HL-60/S4 treated with retinoic acid at 250 ng/mL for 4 days and 3 days (cell line): Measurements from ENCODE around the gene BAZ2B.
"Not testable (repeated sequence)": the region's sequence is repeated elsewhere in the genome, so short reads cannot be mapped to it uniquely, and the experiment has no call there.

Source experiments
- in situ Hi-C: fragments of 300-500 bp; cut with MboI; formaldehyde crosslinking; loops from 2 replicates; pipeline ENCODE4 v1.7.0; 2022; ENCODE audit warnings: low sequenced_read_pairs

BAZ2B gene

GRCh38 chr2:159616286-159616701 is at the start of gene BAZ2B:
Gene BAZ2B (minus strand): TSS chr2:159616548. CDS start chr2:159478719, 137,829 bp downstream.
- in situ Hi-C loops: no loop called here

- in situ Hi-C loops: no loop called here
Observed at GRCh38 chr2:159661286-159661685, 44.9 kb upstream of the BAZ2B start.

- in situ Hi-C loops: no loop called here
Observed at GRCh38 chr2:159658881-159659873, 42.8 kb upstream of the BAZ2B start.

- in situ Hi-C loops: no loop called here
Observed at GRCh38 chr2:159653962-159654361, 37.6 kb upstream of the BAZ2B start.

GRCh38 chr2:159651884-159652283 is 35.5 kb upstream of the BAZ2B start:
- in situ Hi-C loops: no loop called here

GRCh38 chr2:159650574-159650973 is 34.2 kb upstream of the BAZ2B start:
- in situ Hi-C loops: no loop called here

GRCh38 chr2:159648643-159649042 is 32.3 kb upstream of the BAZ2B start:
- in situ Hi-C loops: no loop called here

GRCh38 chr2:159647667-159648066 is 31.3 kb upstream of the BAZ2B start:
- in situ Hi-C loops: no loop called here

- in situ Hi-C loops: no loop called here
Observed at GRCh38 chr2:159640176-159640575, 23.8 kb upstream of the BAZ2B start.

GRCh38 chr2:159639712-159640111 is 23.4 kb upstream of the BAZ2B start:
- in situ Hi-C loops: no loop called here

GRCh38 chr2:159639071-159639470 is 22.7 kb upstream of the BAZ2B start:
- in situ Hi-C loops: no loop called here

- in situ Hi-C loops: no loop called here
Observed at GRCh38 chr2:159637988-159638501, 21.7 kb upstream of the BAZ2B start.

GRCh38 chr2:159637240-159637639 is 20.9 kb upstream of the BAZ2B start:
- in situ Hi-C loops: no loop called here

GRCh38 chr2:159635006-159635789 is 18.9 kb upstream of the BAZ2B start:
- in situ Hi-C loops: no loop called here

- in situ Hi-C loops: no loop called here
Observed at GRCh38 chr2:159633219-159633618, 16.9 kb upstream of the BAZ2B start.

- in situ Hi-C loops: not testable (repeated sequence)
Observed at GRCh38 chr2:159625628-159626027, 9.3 kb upstream of the BAZ2B start.

GRCh38 chr2:159623436-159623835 is 7.1 kb upstream of the BAZ2B start:
- in situ Hi-C loops: no loop called here

GRCh38 chr2:159622966-159623365 is 6.6 kb upstream of the BAZ2B start:
- in situ Hi-C loops: no loop called here

GRCh38 chr2:159620796-159621195 is 4.4 kb upstream of the BAZ2B start:
- in situ Hi-C loops: no loop called here

- in situ Hi-C loops: no loop called here
Observed at GRCh38 chr2:159617646-159618045, 1.3 kb upstream of the BAZ2B start.

GRCh38 chr2:159617100-159617499 is 752 bp upstream of the BAZ2B start:
- in situ Hi-C loops: no loop called here
